NCI-H1436 treated with DMSO at 0.1 percent for 48 hours (cell line): ENCODE data around the gene HIRA.
"Not testable (repeated sequence)": the region's sequence is repeated elsewhere in the genome, so short reads cannot be mapped to it uniquely, and the experiment has no call there.

Experiments
- DNase-seq: peaks from one replicate; lab custom pipeline; 2025; lab: John Stamatoyannopoulos, UW

Gene HIRA

DNA sequence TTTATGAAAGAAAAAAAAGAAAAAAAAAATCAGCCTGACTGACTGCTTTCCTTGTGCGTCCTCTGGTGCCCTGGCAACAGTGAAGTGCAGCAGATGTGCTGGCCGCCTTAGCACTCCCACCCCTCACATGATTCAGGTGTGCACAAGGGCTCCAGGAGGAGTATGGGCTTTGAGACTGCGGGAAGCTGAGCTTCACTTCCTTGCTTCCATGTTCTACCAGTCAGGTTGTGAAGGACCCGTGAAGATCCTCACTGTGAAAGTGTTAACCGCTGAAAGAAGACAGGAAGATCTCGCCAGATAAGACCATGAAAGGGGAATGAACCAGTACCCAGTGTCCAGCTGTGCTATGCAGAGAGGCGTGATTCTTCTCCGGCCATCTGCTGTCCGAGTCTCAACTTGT is 48.2 kb downstream of the HIRA start:
- DNase-seq: no peak

DNA sequence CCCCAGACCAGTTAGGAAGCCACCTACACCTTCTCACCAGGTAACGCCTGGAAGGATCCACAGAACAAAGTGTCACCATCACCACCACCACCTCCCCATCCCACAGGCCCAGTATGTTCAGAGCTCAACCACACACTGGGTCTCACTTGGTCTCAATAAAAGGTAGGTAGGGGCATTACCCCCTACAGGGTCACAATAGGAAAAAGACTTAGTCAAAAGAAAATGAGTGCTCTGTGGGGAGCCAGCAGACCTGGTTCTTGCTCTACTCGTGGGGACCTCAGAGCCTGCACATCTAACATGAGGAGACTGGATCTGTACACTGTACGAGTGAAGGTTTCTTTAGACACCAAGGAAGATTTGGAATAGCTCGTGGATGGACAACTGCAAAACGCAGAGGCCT is 49.3 kb downstream of the HIRA start:
- no peak for DNase-seq

DNA sequence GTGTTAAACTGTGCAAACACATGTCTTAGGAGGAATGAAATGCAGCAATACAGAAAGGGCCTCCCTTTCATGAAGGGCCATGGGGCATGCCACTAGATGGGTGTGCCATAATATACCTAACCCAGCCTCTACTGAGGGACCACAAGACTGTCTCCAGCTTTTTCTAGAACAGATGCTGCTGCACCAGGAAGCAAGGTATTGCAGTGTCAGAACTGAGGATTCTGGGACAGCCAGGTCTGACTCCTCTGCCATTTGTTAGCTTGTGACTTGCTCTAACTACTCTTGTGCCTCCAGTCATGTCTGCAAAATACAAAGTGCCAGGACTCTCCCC is 53.2 kb downstream of the HIRA start:
- no peak for DNase-seq

DNA sequence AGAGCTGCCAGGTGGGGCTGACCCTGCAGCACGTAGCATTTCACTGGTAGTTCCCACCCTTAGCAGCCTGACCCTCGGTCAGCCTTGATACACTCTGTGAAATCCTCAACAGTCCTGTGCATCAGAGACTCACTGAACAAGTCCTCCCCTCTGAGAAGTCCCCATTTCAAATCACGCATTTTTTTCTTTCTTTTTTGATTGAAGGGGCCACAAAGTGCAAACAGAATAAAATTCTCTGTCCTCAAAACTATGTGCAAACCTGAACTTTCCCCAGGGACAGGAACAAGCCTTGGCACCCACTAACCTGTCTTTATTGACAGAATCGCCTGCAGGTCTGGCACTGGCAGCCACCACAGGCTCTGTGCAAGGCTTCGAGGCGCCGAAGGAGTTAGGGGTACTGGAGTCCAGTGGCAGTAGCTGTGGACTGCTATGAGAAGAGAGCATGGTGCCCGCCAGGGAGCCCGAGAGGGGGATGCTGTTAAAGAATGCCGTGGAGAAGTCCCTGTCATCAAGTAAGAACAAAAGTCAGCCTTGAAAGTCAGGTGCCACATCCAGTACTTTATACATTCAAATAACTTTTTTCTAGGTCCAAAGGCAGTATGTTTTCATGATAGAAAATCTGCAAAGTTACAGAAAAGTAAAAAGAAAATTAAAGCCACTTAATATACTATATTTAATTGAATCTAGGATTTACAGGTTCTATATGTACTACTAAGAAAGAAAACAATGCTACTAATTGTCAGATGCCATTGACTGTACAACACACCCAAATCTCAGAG is 53.8 kb downstream of the HIRA start:
- no peak for DNase-seq

DNA sequence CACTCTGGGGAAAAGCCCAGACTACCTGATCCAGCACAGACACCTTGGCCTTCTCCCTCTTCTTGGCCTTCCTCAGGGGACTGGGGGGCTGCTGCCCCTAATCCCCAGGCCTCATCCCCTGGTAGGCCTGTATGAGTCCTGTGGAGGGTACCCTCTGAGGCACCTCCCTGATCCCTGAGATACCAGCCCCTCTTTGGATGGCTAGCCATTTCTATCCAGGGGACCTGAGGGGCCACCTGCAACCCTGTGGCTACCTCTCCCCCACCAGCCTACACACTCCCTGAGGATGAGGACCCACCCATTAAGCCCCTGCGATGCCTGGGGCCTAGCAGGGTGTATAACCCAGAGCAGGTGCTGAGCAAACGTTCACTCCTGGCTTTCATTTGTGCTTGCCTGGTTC is 54.6 kb downstream of the HIRA start:
- DNase-seq: no peak

DNA sequence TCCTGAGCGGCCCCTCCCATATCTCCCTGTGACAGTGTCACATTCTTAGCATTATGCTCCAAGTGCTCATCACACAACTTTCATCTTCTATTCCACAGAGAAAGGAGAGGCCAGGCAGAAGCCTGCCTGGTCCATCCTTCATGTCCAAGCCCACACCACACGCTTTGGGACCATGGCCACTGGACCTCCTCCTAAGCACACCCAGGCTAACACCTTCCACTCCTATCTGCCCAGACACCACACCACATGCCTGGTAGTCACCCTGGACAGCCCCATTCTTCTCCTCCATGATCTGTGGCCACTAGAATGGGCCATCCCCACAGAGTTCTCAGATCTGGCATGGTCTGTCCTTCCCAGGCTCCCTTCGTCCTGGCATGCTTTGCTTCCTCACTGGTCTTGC is 55.3 kb downstream of the HIRA start:
- no peak for DNase-seq

DNA sequence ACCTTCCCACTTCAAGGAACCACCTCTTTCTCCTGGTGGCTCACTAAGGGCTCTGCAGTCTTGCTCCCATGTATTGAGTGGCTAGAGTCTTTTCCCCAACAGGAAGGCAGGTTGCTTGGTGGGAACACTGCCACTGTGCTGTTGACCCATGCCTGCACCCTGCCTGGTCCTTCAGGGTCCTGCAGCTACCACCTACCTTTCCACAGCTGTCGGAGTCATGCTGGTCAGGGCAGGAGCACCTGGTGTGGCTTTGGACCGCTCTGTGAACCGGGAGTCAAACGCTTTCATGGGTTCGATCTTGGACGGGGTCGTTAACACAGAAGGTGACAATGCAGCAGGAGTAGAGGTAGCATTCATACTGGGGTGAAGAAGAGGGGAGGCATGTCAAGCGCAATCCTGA is 56.1 kb downstream of the HIRA start:
- DNase-seq: no peak

DNA sequence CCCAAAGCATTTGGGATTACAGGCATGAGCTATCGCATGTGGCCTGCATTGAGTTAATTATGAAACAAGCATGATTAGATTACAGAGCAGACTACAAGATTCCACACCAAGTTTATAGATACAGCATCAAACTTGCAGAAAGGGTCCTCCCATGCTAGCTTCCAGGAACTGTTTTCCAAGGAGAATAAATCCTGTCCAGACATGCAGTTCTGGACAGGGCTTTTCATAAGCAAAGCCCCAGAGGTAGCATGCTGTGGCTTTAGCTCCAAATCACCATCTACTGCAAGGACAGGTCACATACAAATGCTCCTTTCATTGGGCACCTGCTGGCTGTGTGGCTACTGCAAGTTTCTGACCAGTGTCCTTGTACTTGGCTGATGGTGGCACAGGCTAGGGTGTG is 57.1 kb downstream of the HIRA start:
- no peak for DNase-seq

DNA sequence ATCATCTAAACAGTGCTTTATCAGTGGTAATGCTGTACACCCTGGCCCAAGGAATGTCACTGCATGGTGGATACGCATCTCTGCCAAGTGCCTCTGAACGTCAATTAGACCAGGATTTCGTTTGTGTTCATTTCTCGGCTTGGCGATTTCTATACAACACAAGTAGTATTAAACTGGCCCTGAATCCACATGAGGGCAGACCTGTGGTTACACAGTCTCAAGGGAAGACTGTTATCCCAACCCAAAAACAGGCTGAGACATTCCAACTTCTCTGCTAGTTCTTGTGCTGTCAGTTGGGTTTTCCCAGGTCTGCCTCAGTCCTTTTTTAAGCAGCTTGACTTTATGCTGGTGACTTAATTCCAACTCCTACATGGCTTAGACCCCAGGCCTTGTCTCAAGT is 58.1 kb downstream of the HIRA start:
- no peak for DNase-seq

DNA sequence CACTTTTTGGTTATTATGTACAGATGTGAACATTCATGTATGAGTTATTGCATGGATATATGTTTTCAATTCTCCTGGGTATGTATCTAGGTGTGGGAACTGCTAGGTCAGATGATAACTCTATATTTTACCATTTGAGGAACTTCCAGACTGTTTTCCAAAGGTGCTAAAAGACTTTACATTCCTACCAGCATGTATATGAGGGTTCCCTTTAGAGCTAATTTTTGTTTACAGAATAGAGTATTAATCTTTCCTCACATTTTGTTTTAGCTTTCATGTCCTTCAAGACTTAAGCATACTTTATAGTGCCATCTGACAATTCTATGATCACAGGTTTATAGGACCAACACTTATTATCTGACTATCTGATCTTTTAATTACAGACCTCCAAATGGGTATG is 59.6 kb downstream of the HIRA start:
- no peak for DNase-seq

DNA sequence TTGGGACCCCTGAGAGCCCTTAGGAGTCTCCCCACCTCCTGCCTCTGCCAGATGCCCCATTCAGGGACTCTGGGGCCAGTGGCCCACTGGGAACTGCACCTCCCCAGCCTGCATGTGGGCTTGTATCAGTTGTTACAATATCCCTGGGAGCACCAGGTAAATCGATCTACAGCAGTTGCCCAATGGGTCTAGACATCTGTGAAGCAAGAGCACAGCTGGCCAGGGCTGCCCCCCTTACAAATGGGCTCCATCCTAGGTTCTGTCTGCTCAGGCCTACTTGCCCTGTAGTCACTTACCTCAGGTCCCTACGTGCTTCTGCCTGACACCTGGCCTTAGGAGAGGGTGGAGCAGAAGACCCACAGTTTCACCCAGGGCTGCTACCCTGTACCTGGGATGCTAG is 62.7 kb downstream of the HIRA start:
- no peak for DNase-seq

DNA sequence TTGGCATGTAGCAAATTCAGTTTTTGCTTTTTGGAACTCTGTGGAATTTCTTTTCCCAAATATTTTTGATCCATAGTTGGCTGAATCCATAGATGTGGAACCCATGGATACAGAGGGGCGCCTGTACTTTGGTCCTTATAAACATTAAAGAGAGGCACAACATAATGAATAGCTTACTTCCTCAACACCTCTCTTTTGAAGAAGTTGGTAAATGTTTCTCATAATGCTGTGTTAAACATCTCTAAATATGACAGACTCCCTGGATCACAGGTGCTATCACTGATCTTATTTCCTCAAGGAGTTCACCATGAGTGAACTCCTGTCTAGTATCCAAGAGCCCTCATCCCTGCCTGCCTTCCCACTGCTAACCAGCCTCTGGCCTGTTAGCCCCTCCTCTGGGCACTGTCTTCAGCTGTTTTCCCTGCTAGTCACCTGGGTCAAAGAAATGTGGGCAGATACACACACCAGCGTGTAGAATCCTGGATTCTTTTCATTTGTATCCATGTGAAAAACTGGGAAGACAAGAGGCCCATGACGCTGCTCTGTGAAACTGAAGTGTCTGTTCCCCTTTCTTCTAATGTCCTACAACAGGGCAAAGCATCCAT is 63.7 kb downstream of the HIRA start:
- no peak for DNase-seq

DNA sequence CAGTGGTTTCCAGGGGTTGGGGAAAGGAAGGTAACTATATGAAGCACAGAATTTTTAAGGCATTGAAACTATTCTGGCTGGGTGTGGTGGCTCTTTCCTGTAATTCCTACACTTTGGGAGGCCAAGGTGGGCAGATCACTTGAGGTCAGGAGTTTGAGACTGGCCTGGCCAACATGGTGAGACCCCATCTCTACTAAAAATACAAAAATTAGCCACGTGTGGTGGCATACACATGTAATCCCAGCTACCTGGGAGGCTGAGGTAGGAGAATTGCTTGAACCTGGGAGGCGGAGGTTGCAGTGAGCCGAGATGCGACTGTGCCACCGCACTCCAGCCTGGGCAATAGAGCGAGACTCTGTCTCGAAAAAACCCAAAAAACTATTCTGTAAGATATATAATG is 68.0 kb downstream of the HIRA start:
- not testable (repeated sequence) for DNase-seq

DNA sequence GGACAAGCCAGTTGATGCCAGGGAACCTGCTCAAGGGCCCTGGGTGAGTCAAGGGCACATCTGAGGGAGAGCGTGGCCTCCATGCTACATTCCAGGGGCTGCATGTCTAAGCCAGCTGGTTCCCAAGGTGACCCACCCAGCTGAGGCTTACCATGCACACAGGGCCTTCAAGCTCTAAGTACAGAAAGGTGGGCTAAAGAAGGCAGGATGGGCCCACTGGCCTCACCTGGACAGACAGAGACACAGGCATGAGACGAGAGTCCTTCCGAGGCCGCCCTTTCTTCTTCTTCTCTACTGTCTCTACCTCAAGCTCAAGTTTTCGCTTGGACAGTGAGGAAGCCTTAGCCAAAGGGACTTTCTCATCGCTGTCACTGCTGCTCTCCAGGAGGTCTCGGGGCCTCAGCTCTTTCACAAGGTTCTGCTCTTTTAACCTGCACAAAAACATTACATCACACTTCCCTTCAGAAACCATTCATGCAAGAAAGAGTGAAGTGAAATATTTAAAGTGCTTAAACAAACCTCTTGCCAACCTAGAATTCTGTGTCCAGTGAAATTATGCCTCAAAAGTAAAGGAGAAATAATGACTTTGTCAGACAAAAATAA is 69.9 kb downstream of the HIRA start:
- DNase-seq: no peak

DNA sequence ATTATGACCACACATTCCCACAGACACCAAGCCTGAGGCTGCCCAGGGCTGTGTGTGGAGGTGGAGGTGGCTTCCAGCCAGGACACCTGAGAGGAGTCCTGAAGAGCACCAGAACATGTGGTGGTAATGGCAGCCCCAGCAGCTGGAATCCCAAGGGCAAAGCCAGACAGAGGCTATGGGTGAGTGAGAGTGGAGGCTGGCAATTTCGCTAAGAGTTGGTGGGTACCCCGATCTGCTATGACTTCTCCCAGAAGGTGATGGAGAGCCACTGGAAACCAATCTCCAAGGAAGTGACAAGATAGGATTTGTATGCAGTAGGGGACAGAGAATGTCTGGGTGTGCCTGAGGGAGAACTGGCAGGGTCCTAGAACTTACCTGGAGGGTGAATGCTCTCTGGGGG is 70.7 kb downstream of the HIRA start:
- DNase-seq: no peak

DNA sequence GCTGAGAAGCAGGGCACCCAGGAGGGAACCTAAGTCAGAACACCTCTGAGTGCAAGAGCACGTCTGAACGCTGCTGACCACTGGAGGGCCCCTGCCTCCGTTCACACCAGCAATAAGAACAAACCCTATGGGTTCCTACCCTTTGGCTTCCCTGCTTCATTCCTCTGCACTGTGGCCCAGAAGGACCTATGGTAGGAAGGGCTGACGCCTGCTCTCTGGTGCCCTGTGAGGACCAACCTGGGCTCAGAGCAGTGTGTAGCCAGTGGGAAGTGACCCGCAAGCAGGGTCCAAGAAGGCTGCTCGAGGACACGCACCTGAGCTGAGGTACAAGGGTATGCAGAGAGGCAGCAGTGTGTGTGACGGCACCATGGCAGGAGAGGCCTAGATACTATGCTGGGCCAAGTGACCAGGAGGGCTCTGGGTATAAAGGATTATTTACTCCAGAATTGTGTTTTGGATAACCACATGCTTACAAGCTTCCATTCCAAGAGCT is 71.2 kb downstream of the HIRA start:
- DNase-seq: no peak

DNA sequence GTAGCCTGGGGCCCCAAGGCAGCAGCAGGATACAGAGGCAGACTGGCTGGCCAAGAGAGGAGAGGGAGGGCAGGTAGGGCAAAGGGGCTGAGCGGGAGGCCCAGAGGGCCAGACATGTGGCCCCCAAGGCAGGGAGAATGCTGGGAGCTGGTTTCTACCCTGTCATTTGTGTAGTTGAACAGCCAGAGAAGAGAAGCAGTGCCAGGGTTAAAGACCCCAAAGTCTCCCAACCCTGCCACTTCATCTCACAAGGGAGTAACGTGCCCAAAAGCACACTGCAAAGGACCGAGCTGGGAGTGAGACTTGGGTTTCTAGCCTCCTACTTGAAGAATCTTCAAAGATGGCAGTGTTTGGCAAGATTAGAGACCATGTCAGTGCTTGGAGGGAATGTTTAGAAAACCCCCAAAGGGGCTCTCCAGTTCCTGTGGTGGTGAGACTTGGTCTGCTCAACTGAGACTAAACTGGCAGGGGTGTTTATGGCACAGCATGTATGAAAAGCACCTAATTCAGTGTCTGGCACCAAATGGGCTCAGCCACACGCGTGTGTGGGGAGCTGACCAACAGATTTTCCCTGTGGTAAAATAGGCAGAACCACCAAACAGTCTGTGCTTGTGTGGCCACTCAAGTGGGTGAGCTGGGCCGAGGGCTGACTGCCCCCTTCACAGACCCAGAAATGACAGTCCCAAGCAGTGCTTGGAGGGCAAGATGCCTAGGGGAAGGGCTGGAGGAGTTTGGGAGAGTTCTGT is 71.8 kb downstream of the HIRA start:
- DNase-seq: no peak

DNA sequence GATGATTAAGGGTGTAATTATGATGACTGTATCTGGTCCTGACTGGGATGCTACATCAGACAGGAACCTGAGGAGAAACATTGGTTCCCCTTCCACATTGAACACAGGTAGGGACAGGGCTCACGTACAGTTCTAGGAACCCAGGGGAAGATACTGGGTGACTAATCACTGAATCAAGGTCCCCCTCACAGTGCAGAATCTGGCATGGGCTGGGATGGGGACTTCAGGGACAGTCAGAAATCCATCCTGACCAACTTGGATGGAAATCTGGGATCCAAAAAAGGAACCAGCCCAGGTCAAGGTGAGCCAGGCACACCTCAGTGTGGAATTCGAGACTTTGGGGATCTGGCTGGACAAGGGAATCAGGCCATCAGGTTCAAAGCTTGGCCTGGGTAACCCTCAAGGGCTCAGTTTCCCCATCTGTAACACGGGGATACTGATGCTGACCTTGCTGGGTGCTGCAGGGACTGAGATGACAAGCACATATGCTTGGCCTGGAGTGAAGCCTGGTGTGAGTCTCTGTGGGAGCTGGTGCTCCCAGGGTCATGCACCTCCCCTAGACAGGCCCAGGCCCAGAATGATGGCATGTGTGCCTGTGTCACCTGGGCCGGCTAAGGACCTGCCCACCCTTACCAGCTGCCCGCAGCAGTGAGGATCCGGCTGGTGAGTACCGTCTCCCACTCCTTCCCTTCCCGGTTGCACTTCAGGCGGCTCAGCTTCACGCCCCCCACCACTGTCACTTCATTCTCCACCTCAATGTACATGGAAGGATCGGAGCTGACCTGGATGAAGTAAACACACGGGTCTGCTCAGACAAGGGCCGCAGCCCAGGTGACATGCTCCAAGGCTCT is 72.6 kb downstream of the HIRA start:
- DNase-seq: no peak

DNA sequence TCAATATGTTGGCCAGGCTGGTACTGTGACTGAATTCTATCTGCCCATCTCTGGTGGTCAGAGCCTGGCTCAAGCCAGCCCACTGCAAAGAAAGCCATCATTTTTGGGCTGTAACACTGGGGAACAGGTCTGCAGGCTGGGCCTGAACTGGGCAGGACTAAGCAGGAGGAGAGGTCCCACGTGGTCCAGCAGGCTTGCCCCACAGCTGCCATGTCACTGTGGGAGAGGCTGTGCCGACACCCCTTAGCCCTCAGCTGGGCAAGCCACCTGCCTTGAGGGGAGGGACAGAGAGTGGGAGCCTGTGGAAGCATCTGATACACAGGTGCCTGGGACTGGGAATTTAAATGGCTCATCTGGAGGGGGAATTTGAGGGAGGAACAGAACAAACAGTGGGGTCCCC is 73.3 kb downstream of the HIRA start:
- DNase-seq: no peak

DNA sequence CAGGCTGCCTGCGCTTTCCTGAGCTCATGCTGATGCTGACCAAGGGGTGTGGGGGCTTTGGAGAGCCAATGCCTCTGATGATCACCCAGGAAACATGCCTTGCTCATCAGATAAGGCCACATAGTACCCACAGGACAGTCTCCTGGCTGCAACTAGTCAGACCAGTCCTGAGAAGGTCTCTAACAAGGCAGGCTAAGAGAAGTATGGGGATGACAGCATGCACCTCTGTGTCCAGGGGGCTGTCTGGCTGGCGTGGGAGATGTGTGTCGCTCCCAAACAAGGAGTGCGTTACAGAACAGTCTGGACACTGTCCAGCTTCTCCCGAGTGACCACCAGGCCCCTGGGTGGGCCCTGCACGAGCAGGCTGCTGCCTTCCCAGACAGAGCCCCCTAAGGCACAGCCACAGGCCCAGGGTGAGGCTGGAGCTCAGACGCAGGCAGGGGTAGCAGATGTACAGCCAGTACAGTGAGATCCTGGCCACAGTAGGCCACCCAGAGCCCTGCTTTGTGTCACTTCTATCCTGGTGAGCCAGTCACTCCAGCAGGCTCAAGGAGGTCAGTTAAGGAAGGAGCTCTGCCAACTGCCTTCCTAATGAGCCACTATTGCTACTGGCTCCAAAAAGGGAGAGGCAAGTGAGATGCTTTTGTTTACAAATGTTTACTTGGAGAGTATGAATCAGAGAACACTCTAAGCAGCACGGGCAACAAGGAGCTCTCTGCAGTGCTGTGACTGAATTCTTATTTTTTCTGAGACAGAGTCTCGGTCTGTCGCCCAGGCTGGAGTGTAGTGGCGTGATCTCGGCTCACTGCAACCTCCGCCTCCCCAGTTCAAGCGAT is 74.0 kb downstream of the HIRA start:
- DNase-seq: no peak

DNA sequence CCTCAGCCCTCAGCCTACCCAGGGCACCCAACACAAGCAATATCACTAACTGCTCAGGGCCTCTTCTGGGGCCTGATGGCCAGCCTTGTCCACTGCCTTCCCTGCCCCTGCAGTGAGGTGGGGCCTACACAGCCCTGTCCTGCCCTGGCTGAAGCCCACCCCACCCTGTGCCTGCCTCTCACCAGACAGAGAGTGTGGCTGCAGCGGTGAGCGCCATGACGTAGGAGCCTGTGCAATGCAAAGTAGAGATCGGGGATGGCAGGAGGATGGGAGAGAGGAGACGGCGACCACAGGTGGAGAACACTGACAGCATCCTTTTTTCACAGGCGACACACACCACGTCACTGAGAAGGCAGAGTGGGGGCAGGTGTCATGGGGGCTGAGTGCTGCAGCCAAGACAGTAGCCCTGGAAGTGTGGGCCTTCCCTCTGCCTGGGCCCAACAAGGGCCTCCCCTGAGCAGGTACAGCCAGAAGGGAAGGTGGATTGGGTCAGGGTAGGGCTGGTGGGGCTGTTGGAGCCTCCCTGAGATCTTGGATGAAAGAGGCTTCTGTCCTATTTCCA is 74.7 kb downstream of the HIRA start:
- DNase-seq: no peak
